ENCODE data around the gene MLXIP.
"Not testable (repeated sequence)": the region's sequence is repeated elsewhere in the genome, so short reads cannot be mapped to it uniquely, and the experiment has no call there.

MLXIP gene

DNA sequence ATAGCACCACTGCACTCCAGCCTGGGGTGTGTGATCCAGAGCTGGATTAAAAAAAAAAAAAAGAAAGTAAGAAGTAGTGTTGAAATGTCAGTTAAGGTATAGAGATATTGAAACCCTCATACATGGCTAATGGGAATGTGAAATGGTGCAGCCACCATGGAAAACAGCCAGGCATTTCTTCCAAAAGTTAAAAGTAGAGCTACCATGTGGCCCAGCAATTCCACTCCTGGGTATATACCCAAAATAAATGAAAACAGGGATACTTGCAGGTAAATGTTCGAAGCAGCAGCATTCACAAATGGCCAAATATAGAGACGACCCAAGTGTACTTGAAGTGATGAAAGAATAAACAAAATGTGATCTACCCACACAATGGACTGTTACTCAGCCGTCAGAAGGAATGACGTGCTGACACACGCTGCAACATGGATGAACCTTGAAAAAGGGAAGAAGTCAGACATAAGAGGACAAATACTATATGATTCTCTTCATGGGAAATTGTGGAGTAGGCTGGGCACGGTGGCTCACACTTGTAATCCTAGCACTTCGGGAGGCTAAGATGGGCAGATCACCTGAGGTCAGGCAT is 80.2 kb downstream of the MLXIP start:
- DNase-seq = no peak

DNA sequence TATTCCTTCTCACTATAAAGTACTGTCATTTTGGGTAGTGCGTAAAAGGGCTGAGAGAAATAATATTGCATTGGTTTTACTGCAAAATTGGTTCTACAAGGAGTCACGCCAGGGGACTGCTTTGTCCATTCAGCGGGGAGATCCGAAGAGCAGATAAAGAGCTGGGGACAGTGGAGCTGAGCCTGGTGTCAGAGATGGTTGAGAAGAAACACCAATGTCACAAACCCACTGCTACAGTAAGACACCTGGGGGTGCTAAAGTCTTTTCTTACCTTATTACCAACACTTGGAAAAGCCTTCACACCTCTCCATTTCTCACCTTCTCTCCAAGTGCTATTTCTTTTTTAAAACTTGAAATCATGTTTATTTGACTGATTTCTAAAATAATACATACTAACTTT is 81.3 kb downstream of the MLXIP start:
- DNase-seq = no peak

DNA sequence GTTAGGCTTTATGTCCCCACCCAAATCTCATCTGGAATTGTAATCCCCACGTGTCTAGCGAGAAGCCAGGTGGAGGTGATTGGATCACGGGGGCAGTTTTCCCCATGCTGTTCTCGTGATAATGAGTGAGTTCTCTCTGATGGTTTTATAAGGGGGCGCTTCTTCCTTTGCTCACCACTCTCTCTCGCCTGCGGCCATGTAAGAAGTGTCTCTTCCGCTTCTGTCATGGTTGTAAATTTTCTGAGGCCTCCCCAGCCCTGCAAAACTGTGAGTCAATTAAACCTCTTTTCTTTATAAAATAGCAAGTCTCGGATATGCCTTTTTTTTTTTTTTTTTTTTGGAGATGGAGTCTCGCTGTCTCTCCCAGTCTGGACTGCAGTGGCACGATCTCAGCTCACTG is 82.2 kb downstream of the MLXIP start:
- DNase-seq = no peak

DNA sequence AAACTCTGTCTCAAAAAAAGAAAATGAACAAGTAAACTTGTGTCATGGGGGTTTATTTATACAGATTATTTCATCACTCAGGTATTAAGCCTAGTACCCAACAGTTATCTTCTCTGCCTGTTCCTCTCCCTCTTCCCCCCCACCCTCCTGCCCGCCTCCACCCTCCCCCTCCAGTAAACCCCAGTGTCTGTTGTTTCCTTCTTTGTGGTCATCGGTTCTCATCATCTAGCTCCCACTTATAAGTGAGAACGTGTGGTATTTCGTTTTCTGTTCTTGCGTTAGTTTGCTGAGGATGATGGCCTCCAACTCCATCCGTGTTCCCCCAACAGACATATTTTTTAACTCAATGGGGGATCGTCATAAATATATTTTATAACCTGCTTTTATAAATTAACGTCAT is 83.1 kb downstream of the MLXIP start:
- DNase-seq = no peak

DNA sequence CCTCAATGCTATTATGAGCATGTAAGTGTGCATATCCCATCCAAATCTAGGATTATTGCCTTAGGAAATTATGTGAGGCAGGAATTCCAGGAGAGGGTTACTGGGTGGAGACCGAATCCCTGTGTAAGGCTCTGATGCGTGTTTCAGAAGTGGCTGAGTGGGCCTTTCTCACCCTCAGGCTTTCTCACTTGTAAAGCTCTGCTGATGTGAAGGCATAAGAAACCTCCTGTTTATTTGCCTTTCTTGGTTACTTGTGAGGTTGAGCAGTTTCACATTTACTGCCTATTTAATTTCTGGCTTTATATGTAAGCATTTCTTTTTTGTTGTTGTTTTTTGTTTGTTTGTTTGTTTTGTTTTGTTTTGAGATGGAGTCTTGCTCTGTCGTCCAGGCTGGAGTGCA is 84.4 kb downstream of the MLXIP start:
- no peak for DNase-seq

DNA sequence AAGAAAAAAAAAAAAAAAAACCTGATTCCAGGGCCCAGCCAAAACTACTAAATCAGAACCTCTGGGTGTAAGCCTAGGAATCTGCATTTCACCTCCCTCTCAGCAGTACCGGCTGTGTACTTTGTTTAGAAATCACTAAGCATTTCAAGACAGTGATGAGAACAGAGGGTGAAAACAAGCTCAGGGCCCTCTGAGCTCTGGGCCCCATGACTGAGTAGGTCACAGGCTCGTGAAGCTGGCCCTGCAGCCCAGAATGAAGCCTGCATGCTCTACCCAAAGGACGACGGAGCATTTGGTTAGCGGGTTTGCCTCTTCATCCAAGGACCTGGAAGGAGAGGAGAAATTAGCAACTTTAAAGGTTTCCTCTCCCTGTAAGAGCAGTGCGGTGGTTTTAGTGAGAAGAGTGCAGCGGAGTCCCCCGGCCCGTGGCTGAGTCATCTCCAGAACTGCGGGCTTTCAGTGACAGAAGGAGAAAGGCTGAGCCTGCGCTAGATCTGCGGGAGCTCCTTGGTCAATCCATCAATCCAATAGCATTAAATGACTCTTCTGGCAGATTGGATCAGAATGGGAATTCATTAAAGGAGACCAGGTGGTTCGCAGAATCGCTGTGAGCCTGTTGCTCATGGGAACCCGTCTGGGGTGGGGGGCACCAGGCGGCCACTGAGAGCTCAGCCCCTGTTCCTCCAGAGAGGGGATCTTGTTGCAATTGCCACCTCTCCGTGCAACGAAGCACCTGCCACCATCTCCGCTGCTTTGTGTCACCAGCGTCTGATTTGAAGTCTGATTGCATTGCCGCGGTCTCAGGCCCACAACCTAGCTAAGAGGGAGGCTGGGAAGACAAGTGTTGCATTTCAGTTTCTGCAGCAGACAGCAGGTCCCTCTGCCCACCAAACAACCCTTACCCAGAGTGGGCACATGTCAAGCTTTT is 88.1 kb downstream of the MLXIP start:
- DNase-seq = no peak

DNA sequence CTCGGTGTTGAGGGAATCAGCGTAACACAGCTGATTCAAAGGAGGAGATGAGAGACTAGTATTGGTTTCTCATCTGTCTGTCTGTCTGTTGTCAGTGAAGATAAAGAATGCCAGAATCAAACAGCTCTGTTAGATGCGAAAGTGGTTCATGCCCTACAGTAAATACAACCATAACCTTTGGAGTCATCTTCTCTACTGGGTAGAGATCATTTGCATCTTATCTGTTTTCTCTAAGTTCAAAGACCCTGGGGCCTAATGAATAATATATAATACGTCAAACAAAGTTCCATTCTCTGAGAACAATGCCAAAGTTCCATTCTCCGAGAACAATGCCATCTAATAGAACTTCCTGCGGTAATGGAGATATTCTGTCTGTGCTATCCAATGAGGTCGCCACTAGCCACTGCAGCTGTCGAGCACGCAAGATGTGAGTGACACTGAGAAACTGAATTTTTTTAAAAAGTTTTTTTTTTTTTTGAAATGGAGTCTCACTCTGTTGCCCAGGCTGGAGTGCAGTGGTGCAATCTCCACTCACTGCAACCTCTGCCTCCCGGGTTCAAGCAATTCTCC is 88.9 kb downstream of the MLXIP start:
- no peak for DNase-seq

DNA sequence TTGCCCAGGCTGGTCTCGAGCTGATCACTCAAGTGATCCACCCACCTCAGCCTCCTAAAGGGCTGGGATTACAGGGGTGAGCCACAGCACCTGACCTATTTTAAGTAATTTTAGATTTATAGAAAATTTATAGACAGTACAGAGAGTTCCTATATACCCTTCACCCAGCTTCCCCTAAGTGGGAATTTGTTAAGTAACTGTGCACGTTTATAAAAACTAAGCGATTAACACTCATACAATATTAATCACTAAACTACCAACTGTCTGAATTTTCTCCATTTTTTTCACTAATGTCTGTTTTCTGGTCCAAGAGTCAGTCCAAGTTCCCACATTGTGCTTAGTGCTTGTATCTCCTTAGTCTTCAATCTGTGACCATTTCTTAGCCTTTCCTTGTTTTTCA is 89.9 kb downstream of the MLXIP start:
- no peak for DNase-seq

DNA sequence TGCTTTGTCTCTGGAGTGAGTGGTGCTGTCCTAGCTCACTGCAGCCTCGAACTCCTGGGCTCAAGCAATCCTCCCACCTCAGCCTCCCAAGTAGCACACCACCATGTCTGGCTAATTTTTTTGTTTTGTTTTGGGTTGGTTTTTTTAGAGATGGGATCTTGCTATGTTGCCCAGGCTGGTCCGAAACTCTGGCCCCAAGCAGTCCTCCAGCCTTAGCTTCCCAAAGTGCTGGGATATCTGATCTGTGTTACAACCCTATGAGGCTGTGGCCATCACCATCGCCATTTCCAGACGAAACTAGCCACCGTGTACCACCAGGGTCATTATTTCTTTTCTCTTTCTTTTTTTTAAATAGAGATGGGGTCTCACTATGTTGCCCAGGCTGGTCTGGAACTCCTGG is 92.8 kb downstream of the MLXIP start:
- DNase-seq = no peak

DNA sequence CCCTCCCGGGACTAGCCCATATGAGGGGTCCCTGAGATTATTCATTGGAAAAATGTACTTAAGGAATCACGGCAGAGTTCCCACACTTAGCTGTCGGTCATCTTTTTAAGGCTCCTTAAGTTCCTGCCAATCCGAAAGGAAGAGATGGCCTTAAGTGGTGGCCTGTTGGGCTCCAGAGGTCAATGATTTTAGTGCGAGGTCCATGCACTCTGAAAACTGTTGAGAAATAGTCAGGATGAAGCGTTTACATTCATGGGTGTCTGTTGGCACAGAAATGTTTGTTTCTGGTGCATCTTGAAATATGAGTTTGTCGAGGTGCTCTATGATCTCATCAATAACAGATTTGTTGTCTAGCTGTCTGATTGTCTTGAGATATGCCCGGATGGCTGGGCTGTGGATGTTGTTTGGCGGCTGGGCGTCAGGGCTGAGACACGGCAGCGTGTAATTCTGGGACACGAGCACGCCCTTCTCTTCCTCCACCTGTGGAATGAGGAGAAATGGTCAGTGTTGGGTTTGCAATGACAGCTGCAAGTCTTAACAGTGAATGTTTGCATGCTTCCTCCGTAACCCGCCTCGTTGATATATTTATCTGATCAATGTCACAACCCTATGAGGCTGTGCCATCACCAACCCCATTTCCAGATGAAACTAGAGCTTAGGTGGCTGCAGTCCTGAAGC is 93.8 kb downstream of the MLXIP start:
- DNase-seq = no peak

DNA sequence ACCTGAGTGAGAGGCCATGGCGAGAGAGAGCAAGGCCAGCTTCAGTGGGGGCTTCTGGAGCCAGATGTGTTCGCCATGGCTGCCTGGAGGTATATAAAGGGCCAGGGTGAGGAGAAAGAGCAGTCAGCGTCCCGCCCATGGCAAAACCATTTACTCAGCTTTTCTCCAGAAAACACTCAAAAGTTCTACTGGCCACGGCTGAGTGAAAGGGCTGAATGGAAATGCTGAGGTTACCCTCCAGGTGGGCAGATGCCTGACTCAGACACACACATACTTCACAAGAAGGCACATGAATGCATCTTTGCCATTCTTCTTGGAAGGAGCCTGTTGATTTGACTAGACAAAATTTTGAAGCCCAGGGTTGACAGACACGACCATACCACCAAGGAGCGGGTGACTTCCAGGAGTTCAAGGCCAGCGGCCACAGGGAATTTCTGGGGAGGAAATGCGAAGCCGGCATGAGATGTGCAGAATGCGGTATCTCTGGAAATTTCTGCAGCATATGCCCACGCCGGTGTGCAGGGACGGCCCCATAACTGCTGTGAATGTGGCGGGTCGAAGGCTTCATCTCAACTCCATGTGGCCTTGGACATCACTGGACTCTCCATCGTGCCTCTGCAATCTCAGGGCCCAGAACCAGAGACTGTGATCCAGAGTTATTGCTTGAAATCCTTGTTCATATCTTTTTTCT is 95.7 kb downstream of the MLXIP start, which contains the start of gene IL31:
IL31 (minus strand) TSS at position 67 of the 691 bp plus-strand sequence; CDS start at position 18, 49 bp downstream.
- no peak for DNase-seq

DNA sequence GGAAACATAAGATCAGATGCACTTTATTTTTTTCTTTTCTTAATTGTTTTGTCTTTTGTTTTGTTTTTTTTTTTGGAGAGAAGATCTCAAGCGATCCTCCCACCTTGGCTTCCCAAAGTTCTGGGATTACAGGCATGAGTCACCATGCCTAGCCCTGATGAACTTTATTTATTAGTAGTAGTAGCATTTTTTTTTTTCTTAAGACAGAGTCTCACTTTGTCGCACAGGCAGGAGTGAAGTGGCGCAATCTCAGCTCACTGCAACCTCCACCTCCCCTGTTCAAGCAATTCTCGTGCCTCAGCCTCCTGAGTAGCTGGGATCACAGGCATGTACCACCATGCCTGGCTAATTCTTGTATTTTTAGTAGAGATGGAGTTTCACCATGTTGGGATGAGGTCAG is 97.9 kb downstream of the MLXIP start:
- DNase-seq = not testable (repeated sequence)

DNA sequence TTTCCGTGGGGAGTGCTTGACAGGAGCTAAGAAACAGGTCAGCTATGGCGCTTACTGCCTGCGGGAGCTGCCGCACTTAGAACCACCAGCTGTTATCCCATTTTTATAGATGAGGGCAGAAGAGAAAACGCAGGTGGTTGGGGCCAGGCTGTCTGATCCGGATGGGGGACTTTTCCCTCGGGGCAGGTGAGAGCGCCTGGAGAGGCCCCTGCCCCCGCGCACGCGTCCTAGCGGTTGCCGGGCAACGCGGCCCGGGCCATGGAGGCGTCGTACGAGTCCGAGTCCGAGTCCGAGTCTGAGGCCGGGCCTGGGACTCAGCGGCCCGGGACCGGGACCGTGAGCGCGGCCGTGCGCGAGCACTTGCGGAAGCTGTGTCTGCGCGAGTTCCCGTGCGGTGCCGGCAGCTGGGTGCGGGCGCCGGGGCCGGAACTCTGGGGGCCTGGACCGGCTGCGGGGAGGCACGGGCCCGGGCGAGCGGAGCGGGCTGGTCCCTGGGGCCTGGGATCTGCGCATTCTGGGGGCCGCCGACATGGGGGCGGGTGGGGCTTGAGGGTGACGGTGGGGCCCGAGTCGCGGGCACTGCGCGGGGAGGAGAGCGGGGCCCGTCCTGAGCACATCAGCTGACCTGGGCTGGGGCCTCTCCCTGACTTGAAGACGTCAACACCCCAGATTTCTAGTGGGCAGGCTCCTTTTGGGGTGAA is 104.5 kb downstream of the MLXIP start, which contains the start of gene LRRC43:
LRRC43 (plus strand) TSS at position 237 of the 701 bp plus-strand sequence; CDS start at position 259, 22 bp downstream.
- peak; percentile 28 for DNase-seq

DNA sequence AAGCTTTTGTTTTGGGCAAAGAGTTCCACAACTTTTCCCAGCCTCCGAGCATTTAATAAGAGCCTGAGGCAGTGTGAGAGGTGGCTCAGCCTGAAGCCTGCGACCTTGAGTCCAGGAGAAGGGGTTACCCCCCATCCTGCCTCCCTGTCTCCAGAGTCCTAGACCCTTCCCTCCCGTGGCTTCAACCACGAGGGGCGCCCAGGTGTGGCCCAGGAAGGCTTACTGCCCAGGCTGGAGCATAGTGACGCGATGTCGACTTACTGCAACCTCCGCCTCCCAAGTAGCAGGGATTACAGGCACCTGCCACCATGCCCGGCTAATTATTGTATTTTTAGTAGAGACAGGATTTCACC is 105.0 kb downstream of the MLXIP start:
- no peak for DNase-seq

DNA sequence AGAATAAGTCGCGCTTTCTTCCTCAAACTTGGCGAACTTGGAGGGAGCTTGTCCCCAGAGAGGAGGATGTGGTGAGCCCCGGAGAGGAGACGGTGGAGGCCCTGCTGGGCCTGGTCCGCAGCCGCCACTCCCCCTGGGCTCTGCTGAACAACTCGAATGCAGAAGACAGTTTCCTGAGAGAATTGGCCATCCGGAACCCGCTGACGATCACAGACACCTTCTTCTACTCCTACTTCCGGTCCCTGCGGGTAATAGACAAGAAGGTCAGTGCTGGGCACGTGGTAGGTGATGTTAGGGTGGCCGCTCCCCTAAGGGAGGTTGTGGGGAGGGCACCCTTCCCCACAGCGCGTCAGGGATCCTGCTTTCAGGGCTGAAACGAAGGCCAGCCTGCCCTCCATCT is 106.0 kb downstream of the MLXIP start:
- no peak for DNase-seq

DNA sequence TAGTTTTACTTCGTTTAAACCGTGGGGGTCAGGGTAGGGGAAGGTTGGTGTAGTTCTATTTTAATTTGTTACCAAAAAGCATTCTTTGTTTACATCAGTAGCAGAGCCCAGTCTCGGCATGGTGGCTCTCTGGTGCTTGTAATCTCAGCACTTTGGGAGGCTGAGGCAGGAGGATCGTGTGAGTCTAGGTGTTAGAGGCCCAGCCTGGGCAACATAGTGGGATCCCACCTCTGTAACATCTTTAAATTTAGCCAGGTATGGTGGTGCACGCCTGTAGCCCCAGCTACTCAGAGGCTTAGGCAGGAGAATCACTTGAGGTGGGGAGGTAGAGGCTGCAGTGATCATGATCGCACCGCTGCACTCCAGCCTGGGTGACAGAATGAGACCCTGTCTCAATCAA is 106.5 kb downstream of the MLXIP start:
- DNase-seq = no peak

DNA sequence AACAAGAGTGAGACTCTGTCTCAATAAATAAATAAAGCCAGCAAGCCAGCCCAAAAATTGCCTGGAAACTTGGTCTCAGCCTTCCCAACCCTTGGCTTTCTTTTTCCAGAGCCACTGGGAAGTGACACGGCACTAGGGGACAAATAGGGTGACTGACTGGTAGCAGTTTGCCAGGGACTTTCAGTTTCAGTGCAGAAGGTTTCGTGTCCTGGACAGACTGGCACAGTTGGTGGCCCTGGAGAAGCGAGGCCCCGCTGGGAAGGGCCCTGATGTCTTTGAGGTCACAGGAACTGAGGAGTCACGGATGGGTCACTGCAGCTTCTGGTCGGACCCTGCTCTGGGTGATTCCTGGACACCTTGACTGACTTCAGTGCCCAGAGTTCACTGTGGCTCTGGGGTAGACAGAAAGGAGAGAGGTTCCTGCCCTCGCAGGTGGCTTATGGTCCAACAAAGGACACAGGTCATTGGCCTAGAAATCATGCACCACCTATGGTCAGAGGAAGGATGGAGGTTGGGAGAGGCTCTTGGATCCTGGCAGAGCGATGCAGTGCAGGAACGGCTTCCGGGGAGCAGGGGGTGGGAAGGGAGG is 107.0 kb downstream of the MLXIP start:
- DNase-seq = no peak

DNA sequence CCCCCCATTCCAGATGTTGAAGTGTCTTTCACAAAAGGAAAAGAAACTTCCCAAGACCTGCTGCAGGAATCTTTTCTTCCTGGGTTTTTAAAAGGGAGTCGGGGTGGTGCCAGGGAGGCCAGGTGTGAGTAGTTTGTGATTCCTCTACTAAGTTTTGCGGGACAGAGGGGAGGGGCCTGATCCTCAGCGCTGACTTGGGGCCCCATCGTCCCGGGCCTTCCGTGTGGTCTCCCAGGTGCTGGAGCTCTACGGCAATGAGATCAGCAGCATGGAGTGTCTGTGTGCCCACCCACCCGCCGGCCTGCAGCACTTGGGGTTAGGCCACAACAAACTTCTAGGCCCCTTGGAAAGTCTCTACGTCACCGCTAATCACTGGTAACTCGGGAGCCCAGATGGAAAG is 108.9 kb downstream of the MLXIP start:
- no peak for DNase-seq

DNA sequence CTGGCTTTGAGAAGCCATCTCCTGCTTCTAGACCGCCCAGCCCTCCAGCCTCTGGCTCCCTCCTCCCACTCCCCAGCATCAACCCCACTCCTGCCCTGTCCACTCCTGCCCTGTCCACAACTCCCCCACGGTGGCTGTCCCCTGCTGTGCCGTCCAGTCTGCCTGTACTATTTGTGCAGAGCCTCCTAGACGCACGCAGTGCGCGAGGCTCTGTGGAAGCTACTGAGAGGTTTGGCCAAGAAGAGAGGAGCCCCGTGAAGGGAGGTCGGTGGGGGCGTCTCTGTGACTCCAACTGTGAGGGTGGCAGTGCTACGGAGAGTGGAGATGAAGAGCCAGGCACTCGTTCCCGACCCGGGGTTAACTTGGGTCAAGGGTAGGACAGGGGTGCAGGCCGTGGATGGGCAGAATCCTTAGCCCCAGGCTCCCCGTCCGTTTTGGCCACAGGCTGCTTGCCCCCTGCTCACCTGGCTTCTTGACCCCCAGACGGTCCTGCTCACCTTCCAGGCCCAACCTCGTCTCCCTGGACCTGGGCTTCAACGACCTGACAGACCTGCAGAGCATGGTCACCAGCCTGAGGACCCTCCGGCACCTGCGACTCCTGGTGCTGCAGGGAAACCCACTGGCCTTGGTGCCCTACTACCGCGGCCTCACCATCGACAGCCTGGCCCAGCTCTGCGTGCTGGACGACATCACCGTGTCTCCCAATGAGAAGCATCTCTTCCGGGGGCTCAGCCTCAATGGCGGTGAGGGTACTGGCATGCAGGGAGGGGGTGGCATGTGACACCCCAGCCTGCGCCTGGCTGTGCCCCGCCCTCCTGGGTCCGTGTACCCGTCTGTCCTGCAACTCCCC is 111.3 kb downstream of the MLXIP start:
- no peak for DNase-seq

DNA sequence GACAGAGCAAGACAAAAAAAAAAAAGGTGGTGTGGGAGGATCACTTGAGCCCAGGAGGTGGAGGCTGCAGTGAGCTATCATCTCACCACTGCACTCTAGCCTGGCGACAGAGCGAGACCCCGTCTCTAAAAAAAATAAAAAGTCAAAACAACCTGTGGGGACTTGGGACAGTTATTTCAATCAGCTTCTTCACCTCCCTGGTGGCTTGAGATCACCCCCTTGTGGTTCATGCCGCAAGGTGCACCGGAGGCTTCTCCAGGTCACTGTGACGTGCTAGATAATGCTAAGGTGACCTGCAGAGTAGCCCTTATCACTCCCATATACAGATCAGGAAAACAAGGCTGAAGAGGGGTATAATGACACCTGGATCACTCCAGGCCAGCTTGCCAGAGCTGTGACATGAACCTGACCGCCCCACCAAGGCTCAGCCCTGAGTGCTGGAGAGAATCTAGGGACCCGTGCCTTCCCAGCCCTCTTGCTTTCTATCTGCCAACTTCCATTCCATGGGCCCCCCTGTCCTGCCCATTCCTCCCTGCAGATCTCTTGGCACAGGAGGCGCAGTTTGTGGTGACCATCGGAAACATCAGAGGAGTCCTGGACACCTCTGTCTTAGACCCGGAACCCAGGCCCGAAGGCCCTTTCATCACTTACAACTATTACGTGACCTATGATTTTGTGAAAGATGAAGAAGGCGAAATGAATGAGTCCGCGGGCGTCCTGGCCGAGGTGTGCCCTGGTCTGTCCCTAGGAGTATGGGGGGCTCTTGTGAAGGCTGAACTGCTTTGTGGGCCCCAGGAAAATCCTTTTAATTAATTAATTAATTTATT is 112.5 kb downstream of the MLXIP start:
- DNase-seq = no peak
